ENCODE results near the gene CIC.
A peak's percentile ranks its signal among the peaks of the same experiment; 100 is the strongest.

The CIC gene

DNA sequence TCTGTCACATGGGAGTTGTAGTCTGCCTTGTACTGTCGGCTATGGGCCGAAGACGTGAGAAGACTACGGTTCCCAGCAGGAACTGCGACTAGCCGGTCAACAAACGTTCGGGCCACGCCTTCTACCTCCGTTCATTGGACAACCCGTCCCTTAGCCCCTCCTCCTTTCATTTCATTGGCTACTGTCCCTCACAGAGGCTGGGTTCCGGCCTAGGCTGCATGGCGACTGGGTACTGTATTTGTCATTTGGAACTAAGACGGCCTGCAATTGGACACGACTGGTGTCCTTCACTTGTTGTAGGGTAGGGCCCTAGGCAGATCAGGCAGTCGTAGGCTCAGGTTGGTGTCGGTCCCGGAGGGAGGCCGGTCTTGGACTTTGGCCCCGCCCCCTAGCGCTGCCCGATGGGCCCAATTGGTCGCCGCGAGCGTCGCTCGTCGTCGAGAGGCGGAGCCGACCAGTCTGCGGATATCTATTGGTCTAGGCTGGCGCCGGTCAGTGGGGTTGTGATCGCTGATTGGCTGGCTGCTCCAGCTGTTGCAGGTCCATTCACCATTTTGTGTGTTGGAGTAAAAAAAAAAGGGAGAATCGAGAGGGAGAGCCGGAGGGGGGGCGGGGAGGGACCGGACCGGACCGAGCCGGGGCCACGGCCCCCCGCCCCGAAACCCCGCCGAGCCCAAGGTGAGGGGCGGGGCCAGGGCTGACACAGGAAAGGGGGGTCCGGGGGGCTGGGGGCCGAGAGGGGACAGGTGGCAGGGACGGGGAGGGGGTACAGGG, at the start of gene CIC:
TSS of gene CIC (plus strand) at position 549 of the 774 bp plus-strand sequence. CDS start 2,532 bp downstream, outside the sequence.
- peak; percentile 100 for DNase-seq

DNA sequence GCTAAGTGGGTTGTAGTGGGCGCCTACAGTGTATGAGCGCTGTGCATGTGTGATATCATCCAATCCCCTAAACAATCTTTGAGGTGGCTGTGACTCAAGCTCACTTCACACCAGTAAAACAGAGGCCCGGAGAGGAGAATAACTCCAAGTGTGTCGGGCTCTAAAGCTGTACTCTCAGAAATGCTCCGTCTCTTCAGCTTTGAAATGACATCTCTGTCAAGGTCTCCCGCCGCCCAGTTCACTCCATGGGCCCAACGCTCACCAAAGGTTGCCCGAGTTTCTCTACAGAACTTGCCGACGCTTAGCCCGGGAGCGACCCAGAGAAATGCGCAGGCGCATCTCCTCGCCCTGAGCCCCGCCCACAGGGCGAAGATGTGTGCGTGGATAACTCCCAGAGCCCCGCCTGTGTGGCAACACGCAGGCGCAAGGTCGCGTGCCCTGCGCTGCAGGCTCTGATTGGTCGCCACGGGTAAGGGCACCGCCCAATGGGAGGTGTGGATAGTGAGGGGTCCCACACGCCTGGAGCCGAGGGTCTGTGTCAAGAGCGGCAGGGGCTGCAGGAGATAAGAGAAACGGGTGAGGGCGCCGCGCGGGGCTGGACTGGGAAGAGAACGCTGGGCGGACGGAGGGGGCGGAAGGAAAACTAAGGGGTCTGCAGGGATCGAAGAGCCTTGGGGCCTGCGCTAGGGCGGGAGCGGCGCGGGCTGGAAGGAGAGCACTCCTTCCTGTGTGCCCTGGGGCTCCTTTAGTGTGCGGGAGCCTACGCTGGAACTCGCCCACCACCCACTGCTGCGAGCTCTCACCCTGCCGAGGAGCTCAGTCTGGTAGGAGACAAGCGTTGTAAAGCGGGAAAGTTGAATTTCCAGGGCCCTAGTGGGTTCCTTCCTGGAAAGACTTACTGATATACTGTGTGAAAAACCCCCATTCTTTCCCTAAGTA, 49.0 kb upstream of the CIC start, which contains the start of gene ZNF526:
TSS of gene ZNF526 (plus strand) at position 501 of the 939 bp plus-strand sequence. CDS start 4,092 bp downstream, outside the sequence.
- DNase-seq, result peak; percentile 97

DNA sequence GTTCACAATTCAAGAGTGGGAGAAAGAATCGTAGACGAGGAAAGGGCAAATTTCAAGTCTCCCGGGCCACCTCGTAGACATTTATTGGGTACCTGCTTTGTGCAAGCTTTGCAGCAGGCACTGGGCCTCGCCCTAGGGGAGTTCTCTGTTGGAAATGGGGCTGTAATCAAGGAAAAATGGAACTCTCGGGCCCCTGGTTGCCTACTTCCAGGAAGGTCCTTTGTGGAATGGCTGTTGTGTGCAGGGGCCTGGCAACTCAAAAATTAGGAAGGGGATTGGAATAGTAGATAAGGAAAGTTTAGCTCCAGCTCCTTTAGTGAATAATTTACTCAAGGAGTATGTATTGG, 48.3 kb upstream of the CIC start:
- DNase-seq, result no peak

DNA sequence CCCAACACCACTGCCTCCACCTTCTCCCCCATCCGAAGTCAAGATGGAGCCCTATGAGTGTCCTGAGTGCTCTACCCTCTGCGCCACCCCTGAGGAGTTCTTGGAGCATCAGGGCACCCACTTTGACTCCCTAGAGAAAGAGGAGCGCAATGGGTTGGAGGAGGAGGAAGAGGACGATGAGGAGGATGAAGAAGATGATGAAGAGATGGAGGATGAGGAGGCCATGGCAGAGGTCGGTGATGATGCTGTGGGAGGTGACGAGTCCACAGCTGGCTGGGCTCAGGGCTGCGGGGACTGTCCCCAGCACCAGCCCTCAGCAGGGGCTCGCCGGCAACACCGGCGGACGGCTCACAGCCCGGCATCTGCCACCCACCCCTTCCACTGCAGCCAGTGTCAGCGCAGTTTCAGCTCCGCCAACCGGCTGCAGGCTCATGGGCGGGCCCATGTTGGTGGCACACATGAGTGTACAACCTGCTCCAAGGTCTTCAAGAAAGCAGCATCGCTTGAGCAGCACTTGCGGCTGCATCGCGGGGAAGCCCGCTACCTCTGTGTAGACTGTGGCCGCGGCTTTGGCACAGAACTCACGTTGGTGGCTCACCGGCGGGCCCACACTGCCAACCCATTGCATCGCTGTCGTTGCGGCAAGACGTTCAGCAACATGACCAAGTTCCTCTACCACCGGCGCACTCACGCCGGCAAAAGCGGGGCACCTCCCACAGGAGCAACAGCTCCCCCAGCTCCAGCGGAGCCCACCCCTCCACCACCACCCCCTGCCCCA, 43.9 kb upstream of the CIC start:
- no peak for DNase-seq

DNA sequence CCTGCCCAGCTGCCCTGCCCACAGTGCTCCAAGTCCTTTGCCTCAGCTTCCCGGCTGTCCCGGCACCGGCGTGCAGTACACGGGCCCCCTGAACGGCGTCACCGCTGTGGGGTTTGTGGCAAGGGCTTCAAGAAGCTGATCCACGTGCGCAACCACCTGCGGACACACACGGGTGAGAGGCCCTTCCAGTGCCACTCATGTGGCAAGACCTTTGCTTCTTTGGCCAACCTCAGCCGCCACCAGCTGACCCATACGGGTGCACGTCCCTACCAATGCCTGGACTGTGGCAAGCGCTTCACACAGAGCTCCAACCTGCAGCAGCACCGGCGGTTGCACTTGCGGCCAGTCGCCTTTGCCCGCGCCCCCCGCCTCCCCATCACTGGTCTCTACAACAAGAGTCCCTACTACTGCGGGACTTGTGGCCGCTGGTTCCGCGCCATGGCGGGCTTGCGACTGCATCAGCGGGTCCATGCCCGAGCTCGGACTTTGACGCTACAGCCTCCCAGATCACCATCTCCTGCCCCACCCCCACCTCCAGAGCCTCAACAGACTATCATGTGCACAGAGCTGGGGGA, 43.2 kb upstream of the CIC start:
- DNase-seq, result no peak

DNA sequence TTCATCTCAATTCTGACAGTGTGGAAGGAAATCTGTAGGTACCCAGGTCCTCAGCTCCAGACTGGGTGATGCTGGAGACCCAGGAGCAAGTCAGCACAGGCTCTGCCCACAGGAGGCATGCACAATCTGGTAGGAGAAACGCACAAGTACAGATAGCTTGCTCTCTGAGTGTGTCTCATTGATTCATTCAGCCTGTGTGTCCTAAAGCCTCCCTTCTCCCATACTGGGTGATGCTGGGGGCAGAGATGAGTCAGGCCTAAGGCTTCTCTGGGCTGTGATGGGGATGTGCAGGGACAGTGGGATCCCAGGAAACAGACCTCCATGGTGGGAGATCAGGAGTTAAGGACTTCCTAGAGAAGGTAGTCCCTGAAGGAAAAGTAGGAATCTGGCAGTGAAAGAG, 42.2 kb upstream of the CIC start:
- DNase-seq, result no peak

DNA sequence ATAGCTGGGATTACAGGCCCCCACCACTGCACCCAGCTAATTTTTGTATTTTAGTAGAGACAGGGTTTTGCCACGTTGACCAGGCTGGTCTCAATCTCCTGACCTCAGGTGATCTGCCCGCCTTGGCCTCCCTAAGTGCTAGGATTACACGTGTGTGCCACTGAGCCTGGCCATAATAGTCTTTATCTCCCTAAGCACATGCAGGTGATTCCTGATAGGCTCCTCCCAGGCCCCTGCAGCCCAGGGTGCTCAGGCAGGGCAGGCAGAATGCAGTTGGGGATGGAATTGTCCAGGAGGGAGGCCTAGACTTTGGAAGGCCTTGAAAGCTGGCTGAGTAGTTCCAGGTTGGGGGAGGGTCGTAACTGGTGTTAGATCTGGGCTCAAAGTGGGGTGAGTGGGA, 40.4 kb upstream of the CIC start:
- DNase-seq, result no peak

DNA sequence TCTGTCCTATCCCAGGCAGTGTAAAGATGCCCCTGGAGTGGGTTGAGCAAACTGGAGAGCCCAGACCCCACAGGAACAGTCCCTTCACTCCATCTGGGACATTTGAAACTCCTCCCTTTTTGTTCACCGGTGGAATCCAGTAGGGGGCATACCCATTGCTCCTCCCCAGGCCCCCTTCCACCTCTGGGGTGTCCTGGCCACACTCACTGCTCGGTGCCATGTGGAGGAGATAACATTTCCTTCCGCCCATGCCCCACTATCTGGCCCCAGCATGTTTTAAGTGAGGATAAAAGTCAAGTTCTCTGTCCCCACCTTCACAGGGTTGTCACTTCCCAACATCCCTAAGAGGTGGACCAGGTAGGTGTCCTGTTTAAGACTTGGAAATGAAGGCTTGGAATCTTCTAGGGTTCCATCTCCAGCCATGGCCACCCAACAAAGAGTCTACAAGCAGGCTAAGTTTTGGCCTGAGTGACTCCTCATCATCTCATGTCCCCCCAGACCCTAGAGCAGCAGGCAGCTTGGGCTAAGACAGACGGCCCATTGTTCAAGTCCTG, 39.7 kb upstream of the CIC start:
- DNase-seq, result no peak

DNA sequence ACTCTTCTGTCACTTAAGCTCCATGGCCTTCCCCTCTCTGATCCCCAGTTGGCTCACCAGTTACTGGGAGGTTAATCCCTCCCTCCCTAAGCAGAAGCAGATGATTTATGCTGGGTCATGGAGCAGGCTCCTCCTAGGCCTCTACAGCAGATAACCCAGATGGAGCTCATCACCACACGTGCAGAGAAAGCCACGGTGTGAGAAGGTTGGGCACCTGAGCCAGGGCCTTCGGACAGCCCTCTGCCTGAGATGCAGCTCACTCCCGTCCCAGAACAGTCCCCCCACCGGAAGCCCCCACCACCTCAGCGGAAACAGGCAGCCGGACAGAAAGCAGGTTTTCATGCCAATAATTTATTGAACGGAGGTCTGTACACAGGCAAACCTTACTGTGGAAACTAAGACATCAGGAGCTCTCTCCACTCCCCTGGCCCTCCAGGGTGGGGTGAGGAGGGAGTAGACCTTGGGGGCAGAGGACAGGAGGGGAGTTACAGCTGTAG, 39.1 kb upstream of the CIC start:
- DNase-seq, result no peak

DNA sequence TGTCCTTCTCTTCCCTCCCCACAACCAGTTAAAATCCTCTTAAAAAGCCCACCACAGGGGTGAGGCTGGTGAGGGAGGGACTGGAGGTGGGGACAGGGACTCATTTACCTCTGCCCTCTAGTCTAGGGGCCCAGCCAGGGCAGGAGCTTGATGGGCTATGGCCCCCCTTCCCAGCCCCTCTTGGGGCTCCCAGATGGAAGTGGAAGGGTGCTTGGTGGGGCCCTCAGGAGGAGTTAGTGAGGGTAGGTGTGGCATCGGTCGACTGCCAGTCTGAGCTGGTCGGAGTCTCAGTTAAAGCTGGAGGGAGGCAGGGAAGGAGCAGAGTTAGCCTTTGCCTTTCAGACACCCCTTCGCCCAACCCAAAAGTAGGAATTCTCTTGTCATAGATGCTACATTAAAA, 38.5 kb upstream of the CIC start:
- DNase-seq, result no peak

DNA sequence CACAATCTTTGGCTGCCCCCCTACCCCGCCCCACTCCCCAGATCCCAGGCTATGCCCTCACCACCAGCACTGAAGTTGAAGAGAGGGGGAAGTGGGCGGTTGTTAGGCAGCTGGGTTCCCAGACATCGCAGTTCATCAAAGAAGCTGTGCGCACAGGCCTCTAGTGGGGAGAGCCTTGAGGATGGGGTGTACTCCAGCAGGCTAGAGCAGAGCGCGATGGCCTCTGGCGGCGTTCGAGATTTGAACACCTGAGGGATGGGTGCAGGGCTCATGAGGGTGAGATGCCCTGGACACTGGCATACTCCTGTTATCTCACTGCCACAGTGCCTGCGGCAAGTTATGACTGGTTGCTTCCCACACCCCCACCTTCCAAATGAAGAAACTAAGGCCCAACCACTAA, 36.6 kb upstream of the CIC start:
- no peak for DNase-seq

DNA sequence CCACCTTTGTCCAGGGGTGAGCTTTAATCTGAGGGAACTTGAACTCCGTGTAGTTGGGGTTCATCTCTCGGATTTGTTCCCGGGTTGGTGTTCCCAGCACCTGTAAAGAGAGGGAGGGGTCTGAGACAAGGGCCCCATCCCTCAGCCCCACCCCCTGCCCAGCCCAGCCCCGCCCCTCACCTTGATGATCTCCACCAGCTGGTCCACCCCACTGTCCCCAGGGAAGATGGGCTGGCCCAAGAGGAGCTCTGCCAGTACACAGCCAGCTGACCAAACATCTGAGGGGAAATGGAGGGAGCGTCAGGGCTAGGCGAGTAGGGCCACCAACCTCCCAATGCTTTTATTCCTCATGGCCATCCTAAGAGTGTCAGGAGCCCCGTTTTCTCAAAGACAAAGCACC, 35.9 kb upstream of the CIC start:
- no peak for DNase-seq

DNA sequence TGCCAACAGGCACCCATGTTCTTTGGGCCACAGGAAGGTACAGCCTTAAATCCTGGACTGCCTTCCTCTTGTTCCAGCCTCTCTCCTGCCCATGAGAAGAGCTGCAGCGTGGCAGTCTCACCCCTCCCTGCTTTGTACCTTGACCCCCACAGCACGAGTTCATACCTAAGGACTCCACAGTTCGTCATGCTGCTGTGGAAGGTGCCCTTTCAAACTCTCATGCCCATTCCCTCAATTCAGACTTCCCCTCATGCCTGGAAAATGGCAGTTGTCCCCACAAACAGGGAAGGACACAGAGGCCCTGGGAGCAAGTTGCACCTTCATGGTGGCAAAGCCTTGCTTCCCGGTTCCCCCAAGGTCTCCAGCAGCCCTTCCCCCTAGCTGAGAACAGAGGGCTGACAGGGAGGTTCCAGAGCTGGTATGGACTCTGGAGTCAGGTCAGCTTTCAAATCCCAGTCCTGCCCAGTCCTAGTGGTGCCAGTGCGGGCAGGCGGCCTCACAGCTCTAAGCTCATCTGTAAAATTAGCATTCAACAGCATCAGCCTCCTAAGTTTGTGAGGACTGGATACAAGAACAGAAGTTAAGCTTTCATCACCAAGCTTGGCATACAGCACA, 35.3 kb upstream of the CIC start:
- no peak for DNase-seq

DNA sequence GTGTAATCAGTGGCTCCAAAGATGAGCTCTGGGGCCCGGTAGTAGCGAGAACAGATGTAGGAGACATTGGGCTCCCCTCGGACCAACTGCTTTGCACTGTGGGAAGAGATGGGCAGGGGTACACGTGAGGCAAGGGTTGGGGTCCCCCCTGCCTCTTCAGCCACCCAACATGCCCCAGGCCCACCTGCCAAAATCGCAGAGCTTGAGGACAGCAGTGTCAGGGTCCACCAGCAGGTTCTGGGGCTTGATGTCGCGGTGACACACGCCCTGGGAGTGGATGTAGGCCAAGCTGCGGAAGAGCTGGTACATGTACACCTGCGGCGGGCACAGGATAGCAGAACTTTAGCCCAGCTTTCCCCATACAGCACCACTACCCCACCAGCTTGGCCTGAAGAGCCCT, 34.7 kb upstream of the CIC start:
- no peak for DNase-seq

DNA sequence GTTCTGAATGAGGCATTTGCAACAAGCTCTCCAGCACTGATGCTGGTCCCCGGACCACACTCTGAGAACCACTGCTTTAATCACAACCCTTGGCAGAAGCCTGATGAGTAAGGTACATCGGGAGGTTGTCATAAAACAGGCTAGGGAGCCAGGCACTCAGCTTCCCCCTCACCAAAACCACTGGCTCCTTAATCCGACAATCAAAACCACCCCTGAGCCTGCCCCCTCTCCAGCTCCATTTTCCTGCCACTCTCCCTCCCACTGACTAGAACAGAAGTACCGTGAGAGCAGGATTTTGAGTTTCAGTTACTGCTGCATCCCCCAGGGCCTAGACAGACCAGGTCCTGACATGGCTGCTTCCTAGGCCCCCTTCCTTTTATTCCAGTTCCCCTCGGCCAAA, 33.9 kb upstream of the CIC start:
- no peak for DNase-seq

DNA sequence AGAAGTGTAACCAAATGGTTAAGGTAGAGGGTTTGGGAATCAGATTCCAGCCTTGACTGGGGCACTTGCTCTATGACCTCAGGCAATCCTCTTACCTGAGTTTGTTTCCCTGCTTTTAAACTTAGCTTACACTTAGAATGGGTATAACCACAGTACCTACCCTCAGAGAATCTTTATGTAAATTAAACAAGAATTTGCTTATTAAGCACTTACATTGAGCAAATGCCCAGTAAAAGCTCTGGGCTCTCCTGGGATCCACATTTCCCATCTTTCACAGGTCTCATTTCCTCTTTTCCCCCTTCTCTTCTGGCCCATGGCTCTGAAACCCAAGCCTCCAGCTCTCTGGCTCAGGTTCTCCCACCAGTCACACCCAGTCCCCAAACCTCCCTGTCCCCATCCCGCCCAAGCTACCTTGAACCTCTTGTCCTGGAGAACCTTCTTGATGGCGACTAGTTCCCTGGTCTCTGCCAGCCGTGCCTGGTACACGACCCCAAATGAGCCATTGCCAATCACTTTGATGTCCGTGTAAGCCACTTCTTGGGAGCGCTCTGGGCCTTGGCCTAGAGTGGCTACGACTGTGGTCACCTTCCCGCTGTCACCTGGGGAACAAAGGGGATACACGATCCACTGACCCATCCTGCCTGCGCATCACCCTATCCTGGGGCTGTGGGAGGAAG, 29.4 kb upstream of the CIC start:
- DNase-seq, result no peak

DNA sequence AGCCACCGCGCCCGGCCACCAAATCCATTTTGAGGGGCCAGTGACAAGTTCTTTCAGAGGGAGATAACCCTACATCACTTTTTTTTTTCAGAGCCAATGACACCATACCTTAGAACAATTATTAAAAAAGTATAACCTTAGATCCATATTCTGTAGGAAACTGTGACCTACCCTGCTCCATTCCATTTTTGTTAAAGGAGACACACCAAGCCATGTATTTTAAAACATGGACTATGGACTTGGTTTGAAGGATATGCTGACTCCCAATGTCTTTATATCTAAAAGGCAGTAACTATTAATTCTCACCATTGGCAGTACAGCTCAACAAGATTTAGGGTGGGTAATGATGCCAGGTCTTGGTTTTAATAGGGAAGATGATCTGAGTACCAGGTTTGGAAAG, 27.8 kb upstream of the CIC start:
- DNase-seq, result no peak

DNA sequence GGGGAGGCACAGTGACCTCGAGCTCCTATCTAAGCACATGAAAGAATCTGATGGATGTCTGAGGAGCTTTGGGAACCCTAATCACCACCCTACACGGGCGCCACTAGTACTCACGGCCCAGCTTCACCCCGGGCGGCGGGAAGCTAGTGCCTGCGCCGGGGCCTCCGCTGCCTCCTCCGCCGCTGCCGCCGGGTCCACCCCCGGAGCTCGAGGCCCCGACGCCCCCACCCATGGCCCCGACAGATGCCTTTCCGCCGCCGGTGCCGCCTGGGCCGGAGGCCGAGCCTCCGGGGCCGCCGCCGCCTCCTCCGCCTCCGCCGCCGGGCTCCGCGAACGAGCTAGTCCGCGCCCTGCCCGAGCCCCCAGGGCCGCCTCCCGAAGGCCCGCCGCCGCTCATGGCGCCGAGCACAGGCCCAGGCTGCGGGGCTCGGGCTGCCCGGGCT, 27.0 kb upstream of the CIC start:
- peak; percentile 20 for DNase-seq

DNA sequence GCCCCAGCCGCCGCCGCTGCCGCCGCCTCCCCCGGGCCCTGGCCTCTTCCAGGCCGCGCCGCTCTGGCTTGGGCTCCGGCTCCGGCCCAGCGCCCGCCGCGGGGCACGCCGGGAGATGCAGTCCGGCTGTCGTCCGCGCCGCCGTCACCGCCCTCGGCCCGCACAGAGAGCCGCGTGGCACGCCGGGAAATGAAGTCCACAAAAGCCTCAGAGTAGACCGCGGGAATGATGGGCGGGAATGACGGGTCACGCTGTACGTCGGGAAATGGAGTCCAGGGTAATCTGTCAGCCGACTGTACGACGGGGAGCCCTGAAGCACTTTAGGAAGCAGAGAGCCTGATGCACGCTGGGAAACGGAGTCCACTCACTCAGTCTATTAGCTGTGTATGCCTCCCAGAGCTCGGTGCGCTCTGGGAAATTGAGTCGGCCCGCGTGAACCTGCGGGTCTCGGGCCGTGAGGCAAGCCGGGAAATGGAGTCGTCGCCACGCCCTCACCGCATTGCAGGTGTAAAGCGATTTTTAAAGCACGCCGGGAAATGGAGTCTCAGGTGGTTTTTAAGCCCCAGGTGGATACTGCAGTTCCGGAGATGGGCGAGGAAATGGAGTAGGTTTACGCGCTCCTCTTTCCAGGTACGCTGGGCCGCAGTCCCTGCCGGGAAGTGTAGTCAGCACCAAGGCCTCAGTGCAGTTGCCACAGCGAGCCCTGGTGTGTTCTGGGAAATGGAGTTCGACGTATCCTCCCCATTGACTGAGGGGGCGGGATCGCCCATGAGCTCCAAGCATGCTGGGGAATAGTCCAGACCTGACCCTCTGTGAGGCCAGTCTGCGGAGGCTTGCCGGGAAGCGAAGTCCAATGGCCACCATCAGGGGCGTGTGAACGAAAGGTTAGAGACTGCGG, 26.3 kb upstream of the CIC start, which contains the start of gene GSK3A:
TSS of gene GSK3A (minus strand) at position 91 of the 898 bp plus-strand sequence. CDS start 137 bp downstream, outside the sequence.
- peak; percentile 100 for DNase-seq

Measured in DMS79 treated with DMSO at 0.1 percent for 48 hours (cell line).